ENCODE results near the gene GTF2F1. TPM values are rescaled to one million over a fixed set of nuclear protein-coding genes. Genes with fewer than 3 reads are reported as not detected.

The GTF2F1 gene
- total and polyA plus RNA-seq, 8 donors = 28.3 to 49.3 (median 35.9) TPM

GRCh38 chr19:6413291-6413690 lies 20.3 kb upstream of the GTF2F1 start:
- intact Hi-C loops (cut with DNase I) = no loop called here
- H3K4me3 ChIP-seq = no peak overlapping the region
- TF ChIP-seq CTCF (IDR thresholded peaks at IDR 0.05) = no peak
- DNase-seq (no peak), FAIRE-seq (no peak), ATAC-seq (no peak)
- peaks cover 11 to 43% (median 41%) of the 10 kb centered on the region in 3 donors for H3K36me3 ChIP-seq
- no peaks in the 10 kb centered on the region for H3K4me1 ChIP-seq
- no peak overlapping the region for H3K27ac ChIP-seq
- no peaks in the 10 kb centered on the region for H3K9me3 ChIP-seq
- H3K27me3 ChIP-seq = no peaks in the 10 kb centered on the region
- 64 to 66% methylated on average over 10 of the region's 10 CpGs for WGBS, 2 donors

- DNase-seq = peak in 3 of 6 donors; percentile 55 to 83 (median 71)
- Histone ChIP-seq H3K27me3 (no peaks in the 10 kb centered on the region), H3K4me1 (no peaks in the 10 kb centered on the region), H3K36me3 (peaks cover 8 to 36% (median 35%) of the 10 kb centered on the region in 3 donors), H3K27ac (no peak overlapping the region), H3K9me3 (no peaks in the 10 kb centered on the region), H3K4me3 (no peak overlapping the region)
- intact Hi-C loops (cut with DNase I) = no loop called here
- ATAC-seq = peak; percentile 60 to 87 (median 70)
- 53 to 57% methylated on average over 14 to 15 of the region's 15 CpGs for WGBS, 2 donors
- FAIRE-seq = no peak
- peak in 3 of 4 donors; percentile 35 to 42 (median 41) for TF ChIP-seq CTCF (IDR thresholded peaks at IDR 0.05)
Observed at GRCh38 chr19:6412447-6413091, 19.6 kb upstream of the GTF2F1 start.

- no peak for TF ChIP-seq CTCF (IDR thresholded peaks at IDR 0.05)
- peak in 2 of 4 donors; percentile 8 to 9 for ATAC-seq
- H3K27me3 ChIP-seq = no peaks in the 10 kb centered on the region
- peaks cover 8 to 31% (median 30%) of the 10 kb centered on the region in 3 donors for H3K36me3 ChIP-seq
- H3K4me1 ChIP-seq = no peaks in the 10 kb centered on the region
- no peak overlapping the region for H3K27ac ChIP-seq
- intact Hi-C loops (cut with DNase I) = no loop called here
- no peaks in the 10 kb centered on the region for H3K9me3 ChIP-seq
- 59 to 64% methylated on average over 11 to 12 of the region's 12 CpGs for WGBS, 2 donors
- no peak for FAIRE-seq
- no peak for DNase-seq
- no peak overlapping the region for H3K4me3 ChIP-seq
Observed at GRCh38 chr19:6412061-6412446, 19.1 kb upstream of the GTF2F1 start.

GRCh38 chr19:6409346-6409745 lies 16.4 kb upstream of the GTF2F1 start:
- H3K9me3 ChIP-seq = no peaks in the 10 kb centered on the region
- H3K4me1 ChIP-seq = no peaks in the 10 kb centered on the region
- no peak for TF ChIP-seq CTCF (IDR thresholded peaks at IDR 0.05)
- FAIRE-seq = no peak
- H3K27me3 ChIP-seq = no peaks in the 10 kb centered on the region
- H3K27ac ChIP-seq = no peak overlapping the region
- intact Hi-C loops (cut with DNase I) = no loop called here
- H3K36me3 ChIP-seq = peaks cover 0 to 4% (median 3%) of the 10 kb centered on the region in 3 donors
- WGBS, 2 donors = 88 to 95% methylated on average over 6 of the region's 6 CpGs
- ATAC-seq = no peak
- DNase-seq = no peak
- H3K4me3 ChIP-seq = no peak overlapping the region

- Histone ChIP-seq H3K4me3 (no peak overlapping the region), H3K27ac (no peak overlapping the region), H3K36me3 (no peaks in the 10 kb centered on the region), H3K4me1 (no peaks in the 10 kb centered on the region), H3K27me3 (no peaks in the 10 kb centered on the region), H3K9me3 (no peaks in the 10 kb centered on the region)
- intact Hi-C loops (cut with DNase I) = no loop called here
- no peak for TF ChIP-seq CTCF (IDR thresholded peaks at IDR 0.05)
- no peak for ATAC-seq
- no peak for DNase-seq
- WGBS, 2 donors = 74 to 88% methylated on average over 5 of the region's 5 CpGs
- FAIRE-seq = no peak
Observed at GRCh38 chr19:6406401-6406800, 13.4 kb upstream of the GTF2F1 start.
